Smooth muscle cell of bladder (primary cell): ENCODE measurements around the gene KSR2. TPM values are rescaled to one million over a fixed set of nuclear protein-coding genes. Genes with fewer than 3 reads are reported as not detected.

Source experiments
- total RNA-seq: library from RNA; depleted of rRNA; stranded (reverse); fragments of >200 nt; gene quantifications from 2 replicates; pipeline ENCODE4 v1.2.3, GENCODE V29; 2014

The KSR2 gene
- total RNA-seq = not detected in 2 replicates

GRCh38 chr12:117968826-117969659, at the start of gene KSR2:
Gene KSR2, minus strand, starts transcription at chr12:117968990. Its CDS starts 735 bp downstream, at chr12:117968255.

GRCh38 chr12:118016424-118017264, 47.9 kb upstream of the KSR2 start, which contains the start of gene RFC5:
Gene RFC5, plus strand, starts transcription at chr12:118016703. Its CDS starts 125 bp downstream, at chr12:118016828.

Other genes with a start within 250 kb of the KSR2 start
- gene RFC5, start 47.7 kb upstream of the KSR2 start, total RNA-seq = 6.8 and 7.8 TPM in 2 replicates
- 144 and 185 TPM in 2 replicates for gene WSB2, start 92.2 kb upstream of the KSR2 start, total RNA-seq
- 16.2 and 17.3 TPM in 2 replicates for gene VSIG10, start 135.0 kb upstream of the KSR2 start, total RNA-seq
- 195 and 200 TPM in 2 replicates for gene PEBP1, start 167.1 kb upstream of the KSR2 start, total RNA-seq